Measurements from ENCODE around the gene RNF148. TPM values are rescaled to one million over a fixed set of nuclear protein-coding genes. Genes with fewer than 3 reads are reported as not detected.

The RNF148 gene, protein sequence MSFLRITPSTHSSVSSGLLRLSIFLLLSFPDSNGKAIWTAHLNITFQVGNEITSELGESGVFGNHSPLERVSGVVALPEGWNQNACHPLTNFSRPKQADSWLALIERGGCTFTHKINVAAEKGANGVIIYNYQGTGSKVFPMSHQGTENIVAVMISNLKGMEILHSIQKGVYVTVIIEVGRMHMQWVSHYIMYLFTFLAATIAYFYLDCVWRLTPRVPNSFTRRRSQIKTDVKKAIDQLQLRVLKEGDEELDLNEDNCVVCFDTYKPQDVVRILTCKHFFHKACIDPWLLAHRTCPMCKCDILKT
- total RNA-seq, result 0.44 TPM
- not detected for polyA plus RNA-seq (ENCODE audit: insufficient read depth in 1 of 8, insufficient read length in 8 of 8, low replicate concordance in 1 of 8)
- long read RNA-seq, donor 1, result 0 reads
- long read RNA-seq, donor 2, result 0 reads
- long read RNA-seq, donor 3, result 0 reads
- long read RNA-seq, donor 4, result 0 reads
- long read RNA-seq, donor 5, result 0 reads
- long read RNA-seq, donor 6, result 0 reads
- long read RNA-seq, donor 7, result 0 reads
- long read RNA-seq, donor 8, result 0 reads
- long read RNA-seq, donor 9, result 0 reads
- long read RNA-seq, donor 10, result 0 reads
- long read RNA-seq, donor 11, result 0 reads

DNA sequence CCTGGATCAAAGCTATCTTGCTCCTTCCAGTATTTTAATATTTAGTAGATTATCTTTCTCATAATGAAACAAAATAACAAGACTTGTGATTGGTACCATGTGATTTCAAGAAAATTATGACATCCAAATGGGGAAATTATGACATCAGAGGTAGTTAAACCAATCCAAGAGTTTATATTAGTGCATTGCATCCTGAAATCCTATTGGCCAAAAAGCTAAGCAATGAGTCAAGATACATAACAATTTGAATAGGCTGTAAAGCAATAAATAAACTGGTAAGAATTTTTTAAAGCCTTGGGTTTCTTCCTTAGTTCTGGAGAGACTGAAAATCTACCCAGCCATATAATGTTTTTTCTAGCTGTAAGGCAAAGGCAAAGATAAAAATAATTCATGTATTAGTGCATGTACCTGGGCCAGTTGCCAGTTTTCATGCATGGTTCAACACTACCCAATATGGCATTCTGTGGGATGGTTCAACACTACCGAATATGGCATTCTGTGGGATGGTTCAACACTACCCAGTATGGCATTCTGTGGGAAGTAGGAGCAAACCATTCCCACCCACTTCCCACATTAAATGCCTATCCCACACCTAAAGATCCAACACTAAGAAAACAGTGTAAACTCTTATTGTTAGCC is at the start of gene RNF148:
TSS of gene RNF148 (minus strand) at position 51 of the 639 bp plus-strand sequence. CDS start 172 bp downstream, outside the sequence.
- Histone ChIP-seq H3K4me1 (ENCODE audit: control insufficient read depth, insufficient read depth, low read length) (no peaks in the 10 kb centered on the region), H3K27ac (ENCODE audit: low read length) (no peak within 1 kb of the TSS)
- WGBS (ENCODE audit: insufficient coverage), result no CpG with 5 or more reads among the region's 1 CpG

DNA sequence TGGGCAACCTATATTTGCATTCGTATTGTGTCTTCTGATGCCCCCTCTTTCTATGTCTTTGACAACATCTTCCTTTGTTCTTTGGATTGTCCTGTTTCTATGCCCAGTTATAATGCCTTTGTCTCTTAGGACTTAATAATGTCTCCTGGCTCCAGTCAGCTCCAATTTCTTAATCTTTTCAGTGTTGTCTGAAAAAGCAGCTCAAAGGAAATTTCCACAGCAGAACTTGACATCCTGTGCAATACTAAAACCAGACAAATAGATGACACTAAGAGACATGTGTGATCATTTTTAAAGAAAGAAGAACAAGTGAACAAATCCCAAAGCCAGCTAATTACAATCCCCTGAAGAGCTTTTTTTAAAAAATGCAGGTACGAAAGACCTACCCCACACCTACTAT is 47.7 kb upstream of the RNF148 start:
- Histone ChIP-seq H3K4me1 (ENCODE audit: control insufficient read depth, insufficient read depth, low read length) (no peaks in the 10 kb centered on the region), H3K9me3 (replicated peaks; ENCODE audit: control insufficient read depth, low read depth, low read length) (no peaks in the 10 kb centered on the region), H3K27me3 (ENCODE audit: control insufficient read depth, insufficient read depth, low read length) (no peaks in the 10 kb centered on the region), H3K4me3 (ENCODE audit: low read length) (no peak overlapping the region), H3K27ac (ENCODE audit: low read length) (no peak overlapping the region), H3K36me3 (ENCODE audit: control insufficient read depth, insufficient read depth, low read length) (no peaks in the 10 kb centered on the region)
- DNase-seq, result no peak
- WGBS (ENCODE audit: insufficient coverage), result no CpG with 5 or more reads among the region's 2 CpGs

More for the DNA sequence above, at the start of gene RNF148:
- no peak within 1 kb of the TSS for H3K4me3 ChIP-seq (ENCODE audit: low read length)
- DNase-seq, result no peak
- H3K27me3 ChIP-seq (ENCODE audit: control insufficient read depth, insufficient read depth, low read length), result no peaks in the 10 kb centered on the region
- no peaks in the 10 kb centered on the region for H3K36me3 ChIP-seq (ENCODE audit: control insufficient read depth, insufficient read depth, low read length)
- no peaks in the 10 kb centered on the region for H3K9me3 ChIP-seq (replicated peaks; ENCODE audit: control insufficient read depth, low read depth, low read length)

DNA sequence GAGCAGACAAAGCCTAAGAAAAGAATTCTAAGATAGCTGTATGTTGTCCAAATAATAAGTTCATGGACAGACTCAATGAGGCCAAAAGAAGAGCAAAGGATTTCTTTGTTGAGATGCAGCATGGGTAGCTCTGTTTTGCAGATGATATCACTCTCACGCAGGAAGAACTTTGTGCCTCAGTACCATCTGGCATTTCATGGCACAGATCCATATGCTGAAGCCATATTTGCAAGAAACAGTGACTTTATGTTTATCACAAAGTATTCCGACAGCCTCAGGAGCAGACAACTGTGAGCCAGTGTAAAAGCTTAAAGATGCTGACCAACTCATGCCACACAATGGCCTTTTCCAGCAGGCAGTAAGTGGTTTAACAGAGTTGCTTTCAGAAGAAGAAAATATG is 45.5 kb upstream of the RNF148 start:
- DNase-seq, result no peak
- WGBS (ENCODE audit: insufficient coverage), result 58% methylated on average over 2 of the region's 2 CpGs
- Histone ChIP-seq H3K4me1 (ENCODE audit: control insufficient read depth, insufficient read depth, low read length) (no peaks in the 10 kb centered on the region), H3K4me3 (ENCODE audit: low read length) (no peak overlapping the region), H3K9me3 (replicated peaks; ENCODE audit: control insufficient read depth, low read depth, low read length) (no peaks in the 10 kb centered on the region), H3K27me3 (ENCODE audit: control insufficient read depth, insufficient read depth, low read length) (no peaks in the 10 kb centered on the region), H3K27ac (ENCODE audit: low read length) (no peak overlapping the region), H3K36me3 (ENCODE audit: control insufficient read depth, insufficient read depth, low read length) (no peaks in the 10 kb centered on the region)

DNA sequence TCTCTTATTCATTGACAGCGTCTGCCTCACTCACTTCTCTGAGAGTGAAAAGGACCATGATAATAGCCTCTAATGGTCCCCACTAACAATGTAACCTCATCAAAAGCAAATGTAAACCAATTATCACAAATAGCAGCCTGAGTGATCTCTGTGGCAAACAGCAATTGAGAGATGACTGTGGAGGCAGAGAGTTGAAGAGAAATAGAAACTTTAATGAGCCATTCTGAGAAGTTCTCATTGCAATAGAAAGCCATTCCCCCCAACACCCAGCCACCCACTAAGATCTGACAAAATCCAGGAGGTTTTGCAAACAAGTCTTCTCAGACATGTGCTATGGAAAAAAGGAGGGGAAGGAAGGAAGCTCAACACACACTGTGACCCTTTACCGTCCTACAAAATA is 44.2 kb upstream of the RNF148 start:
- no peak for DNase-seq
- H3K4me1 ChIP-seq (ENCODE audit: control insufficient read depth, insufficient read depth, low read length), result no peaks in the 10 kb centered on the region
- no peak overlapping the region for H3K27ac ChIP-seq (ENCODE audit: low read length)
- no peak overlapping the region for H3K4me3 ChIP-seq (ENCODE audit: low read length)
- H3K36me3 ChIP-seq (ENCODE audit: control insufficient read depth, insufficient read depth, low read length), result no peaks in the 10 kb centered on the region
- no CpG with 5 or more reads among the region's 2 CpGs for WGBS (ENCODE audit: insufficient coverage)
- no peaks in the 10 kb centered on the region for H3K9me3 ChIP-seq (replicated peaks; ENCODE audit: control insufficient read depth, low read depth, low read length)
- H3K27me3 ChIP-seq (ENCODE audit: control insufficient read depth, insufficient read depth, low read length), result no peaks in the 10 kb centered on the region

DNA sequence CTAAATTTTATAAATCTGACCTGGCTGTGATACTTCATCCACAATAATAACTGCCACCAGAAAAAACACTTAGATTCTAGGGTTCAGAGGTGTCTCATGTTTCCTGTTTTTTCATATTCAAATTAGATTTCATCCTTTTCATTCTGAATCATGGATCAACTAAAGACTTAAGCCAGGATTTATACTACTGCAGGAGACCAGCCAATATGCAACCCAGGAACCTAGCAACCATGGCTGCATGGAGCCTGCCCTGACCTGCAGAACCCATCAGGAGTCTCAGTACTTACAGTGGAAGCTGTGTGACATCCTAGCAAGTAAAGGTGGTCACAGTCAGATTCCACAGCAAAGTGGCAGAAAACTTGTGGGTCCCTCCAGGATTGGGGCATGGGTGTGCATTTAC is 40.5 kb upstream of the RNF148 start:
- H3K9me3 ChIP-seq (replicated peaks; ENCODE audit: control insufficient read depth, low read depth, low read length), result no peaks in the 10 kb centered on the region
- H3K4me3 ChIP-seq (ENCODE audit: low read length), result no peak overlapping the region
- H3K4me1 ChIP-seq (ENCODE audit: control insufficient read depth, insufficient read depth, low read length), result no peaks in the 10 kb centered on the region
- no peak overlapping the region for H3K27ac ChIP-seq (ENCODE audit: low read length)
- no peaks in the 10 kb centered on the region for H3K36me3 ChIP-seq (ENCODE audit: control insufficient read depth, insufficient read depth, low read length)
- DNase-seq, result no peak
- no peaks in the 10 kb centered on the region for H3K27me3 ChIP-seq (ENCODE audit: control insufficient read depth, insufficient read depth, low read length)

DNA sequence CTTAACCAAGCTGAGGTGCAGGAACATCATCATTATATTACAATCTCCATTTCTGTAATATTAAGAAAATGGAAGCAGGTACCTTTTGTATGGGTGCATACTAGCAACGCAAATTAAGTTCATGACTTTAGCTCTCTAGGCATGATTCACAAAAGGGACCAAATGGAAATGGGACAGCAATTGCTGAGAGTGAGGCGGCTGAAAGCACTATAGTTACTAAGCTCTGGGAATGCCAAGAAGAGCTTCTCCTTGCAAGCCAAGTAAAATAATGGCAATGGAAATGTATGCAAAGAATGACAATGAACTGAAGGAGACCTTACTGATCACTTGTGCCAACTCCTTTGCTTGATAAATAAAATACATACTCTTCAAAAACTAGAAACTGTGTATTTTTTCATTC is 36.2 kb upstream of the RNF148 start:
- no peaks in the 10 kb centered on the region for H3K4me1 ChIP-seq (ENCODE audit: control insufficient read depth, insufficient read depth, low read length)
- 70% methylated on average over 2 of the region's 2 CpGs for WGBS (ENCODE audit: insufficient coverage)
- no peak overlapping the region for H3K4me3 ChIP-seq (ENCODE audit: low read length)
- H3K9me3 ChIP-seq (replicated peaks; ENCODE audit: control insufficient read depth, low read depth, low read length), result no peaks in the 10 kb centered on the region
- no peaks in the 10 kb centered on the region for H3K36me3 ChIP-seq (ENCODE audit: control insufficient read depth, insufficient read depth, low read length)
- no peak for DNase-seq
- H3K27me3 ChIP-seq (ENCODE audit: control insufficient read depth, insufficient read depth, low read length), result no peaks in the 10 kb centered on the region
- no peak overlapping the region for H3K27ac ChIP-seq (ENCODE audit: low read length)

DNA sequence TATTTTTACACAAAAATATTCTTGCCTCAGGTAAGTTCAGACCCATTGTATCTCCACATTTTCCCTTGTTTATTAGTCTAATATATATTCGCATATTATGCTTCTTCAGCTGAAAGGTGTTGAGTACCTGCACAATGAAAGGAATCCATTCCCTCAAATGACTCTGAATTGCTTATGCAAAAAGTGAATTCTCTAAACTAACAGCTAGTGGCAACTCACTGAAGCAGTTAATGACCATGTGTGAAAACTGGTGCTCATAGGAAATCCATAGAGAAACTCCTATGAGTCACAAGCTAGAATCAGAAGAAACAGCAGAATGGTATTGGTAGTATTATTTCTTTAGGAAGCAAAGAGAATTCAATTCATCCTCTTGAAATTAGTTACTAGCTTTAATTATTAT is 33.5 kb upstream of the RNF148 start:
- no CpG with 5 or more reads among the region's 1 CpG for WGBS (ENCODE audit: insufficient coverage)
- H3K9me3 ChIP-seq (replicated peaks; ENCODE audit: control insufficient read depth, low read depth, low read length), result no peaks in the 10 kb centered on the region
- DNase-seq, result no peak
- no peak overlapping the region for H3K4me3 ChIP-seq (ENCODE audit: low read length)
- H3K27me3 ChIP-seq (ENCODE audit: control insufficient read depth, insufficient read depth, low read length), result no peaks in the 10 kb centered on the region
- H3K27ac ChIP-seq (ENCODE audit: low read length), result no peak overlapping the region
- H3K36me3 ChIP-seq (ENCODE audit: control insufficient read depth, insufficient read depth, low read length), result no peaks in the 10 kb centered on the region
- no peaks in the 10 kb centered on the region for H3K4me1 ChIP-seq (ENCODE audit: control insufficient read depth, insufficient read depth, low read length)

DNA sequence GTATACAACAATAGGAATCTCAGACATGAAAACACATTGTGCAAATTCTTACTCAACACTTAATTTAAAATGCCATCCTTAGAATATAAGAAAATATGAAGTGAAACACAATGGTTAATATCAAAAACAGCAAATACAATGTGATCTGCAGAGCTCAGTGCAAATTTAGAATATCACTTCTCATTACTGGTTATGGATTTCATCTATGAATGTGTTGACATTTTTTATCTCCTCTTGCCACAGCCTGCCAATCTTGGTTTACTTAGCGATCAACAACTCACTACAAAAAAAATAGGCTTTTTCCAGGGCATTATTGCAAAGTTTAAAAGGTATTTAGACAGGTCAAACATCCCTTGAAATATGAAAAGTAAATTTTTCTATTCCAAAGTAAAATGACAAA is 25.0 kb upstream of the RNF148 start:
- Histone ChIP-seq H3K4me1 (ENCODE audit: control insufficient read depth, insufficient read depth, low read length) (no peaks in the 10 kb centered on the region), H3K36me3 (ENCODE audit: control insufficient read depth, insufficient read depth, low read length) (no peaks in the 10 kb centered on the region), H3K9me3 (replicated peaks; ENCODE audit: control insufficient read depth, low read depth, low read length) (no peaks in the 10 kb centered on the region), H3K27me3 (ENCODE audit: control insufficient read depth, insufficient read depth, low read length) (no peaks in the 10 kb centered on the region), H3K27ac (ENCODE audit: low read length) (no peak overlapping the region), H3K4me3 (ENCODE audit: low read length) (no peak overlapping the region)
- no peak for DNase-seq
- no CpG with 5 or more reads among the region's 1 CpG for WGBS (ENCODE audit: insufficient coverage)

DNA sequence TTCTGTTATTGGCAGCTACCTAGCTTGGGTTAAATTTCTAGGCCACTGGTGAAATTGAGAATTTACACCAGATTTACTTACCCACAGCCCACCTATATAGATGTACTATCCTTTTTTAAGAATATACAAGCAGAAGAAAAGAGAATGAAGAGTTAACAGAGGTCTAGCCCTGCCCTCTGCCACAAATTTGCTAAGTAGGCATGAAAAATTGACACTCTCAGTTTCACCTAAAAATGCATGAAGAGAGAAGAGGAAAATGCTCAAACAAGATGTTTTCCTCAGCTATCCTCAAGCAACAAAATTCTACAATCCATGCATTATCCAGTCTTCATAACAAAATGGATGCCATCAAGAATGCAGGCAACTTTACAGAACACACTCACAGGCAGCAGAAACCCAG is 24.6 kb upstream of the RNF148 start:
- Histone ChIP-seq H3K9me3 (replicated peaks; ENCODE audit: control insufficient read depth, low read depth, low read length) (no peaks in the 10 kb centered on the region), H3K27ac (ENCODE audit: low read length) (no peak overlapping the region), H3K36me3 (ENCODE audit: control insufficient read depth, insufficient read depth, low read length) (no peaks in the 10 kb centered on the region), H3K27me3 (ENCODE audit: control insufficient read depth, insufficient read depth, low read length) (no peaks in the 10 kb centered on the region), H3K4me3 (ENCODE audit: low read length) (no peak overlapping the region), H3K4me1 (ENCODE audit: control insufficient read depth, insufficient read depth, low read length) (no peaks in the 10 kb centered on the region)
- DNase-seq, result no peak

DNA sequence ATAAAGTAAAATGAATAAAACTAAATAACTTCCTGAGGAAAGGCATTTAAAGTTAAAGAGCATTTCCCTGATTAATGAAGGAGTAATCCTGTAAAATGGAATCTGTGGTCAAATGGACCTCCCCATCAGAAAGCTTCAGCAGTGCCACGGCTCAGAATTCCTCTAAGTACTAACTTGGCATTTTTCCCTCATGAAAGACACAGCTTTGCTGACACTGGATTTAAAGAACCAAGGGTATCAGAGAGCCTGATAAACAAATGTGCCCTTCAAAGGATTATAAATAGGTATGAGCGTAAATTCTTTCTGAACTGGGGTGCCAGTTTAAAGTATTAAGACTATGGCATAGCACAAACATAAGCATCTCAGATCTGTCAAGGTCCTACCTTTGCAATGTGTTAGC is 24.2 kb upstream of the RNF148 start:
- H3K36me3 ChIP-seq (ENCODE audit: control insufficient read depth, insufficient read depth, low read length), result no peaks in the 10 kb centered on the region

More for the DNA sequence above, 24.2 kb upstream of the RNF148 start:
- Histone ChIP-seq H3K4me1 (ENCODE audit: control insufficient read depth, insufficient read depth, low read length) (no peaks in the 10 kb centered on the region), H3K27ac (ENCODE audit: low read length) (no peak overlapping the region), H3K4me3 (ENCODE audit: low read length) (no peak overlapping the region), H3K27me3 (ENCODE audit: control insufficient read depth, insufficient read depth, low read length) (no peaks in the 10 kb centered on the region), H3K9me3 (replicated peaks; ENCODE audit: control insufficient read depth, low read depth, low read length) (no peaks in the 10 kb centered on the region)
- WGBS (ENCODE audit: insufficient coverage), result no CpG with 5 or more reads among the region's 2 CpGs
- DNase-seq, result no peak

Measured in muscle of leg (tissue), 16 donors.